Kidney epithelial cell (primary cell): ENCODE measurements around the gene LONP2. TPM values are rescaled to one million over a fixed set of nuclear protein-coding genes. Genes with fewer than 3 reads are reported as not detected.

Experiments used
- DNase-seq: peaks from one replicate; pipeline ENCODE4 v3.0.0-alpha.2; 2010; ENCODE audit warnings: low read depth
- H3K27me3 ChIP-seq: 2 replicates; pipeline ENCODE4 v1.6.0; 2011; ENCODE audit warnings: low read length; ENCODE audit not compliant: control insufficient read depth, insufficient read depth
- H3K36me3 ChIP-seq: 2 replicates; pipeline ENCODE4 v1.5.1; 2011; ENCODE audit warnings: low read length; ENCODE audit not compliant: control insufficient read depth, insufficient read depth
- H3K4me3 ChIP-seq: 2 replicates; pipeline ENCODE4 v1.5.1; 2011; ENCODE audit warnings: low read depth, mild to moderate bottlenecking, control low read depth, low read length
- CTCF ChIP-seq: IDR thresholded peaks from 2 replicates; pipeline ENCODE4 v1.5.1; 2011; ENCODE audit warnings: mild to moderate bottlenecking, moderate library complexity, low read length, control low read depth, inconsistent platforms; ENCODE audit not compliant: insufficient read depth, poor library complexity, severe bottlenecking
- total RNA-seq: library from RNA; depleted of rRNA; stranded (reverse); fragments of >200 nt; gene quantifications from 2 replicates; pipeline ENCODE4 v1.2.3, GENCODE V29; 2015

The LONP2 gene
- total RNA-seq, 1 donor from 2014 or later, result 29.1 TPM

GRCh38 chr16:48329138-48329537 is 85.0 kb downstream of the LONP2 start:
- no peak for TF ChIP-seq CTCF
- Histone ChIP-seq H3K36me3 (no peaks in the 10 kb centered on the region), H3K4me3 (no peak overlapping the region), H3K27me3 (no peaks in the 10 kb centered on the region)
- DNase-seq, result no peak

- Histone ChIP-seq H3K27me3 (no peaks in the 10 kb centered on the region), H3K36me3 (no peaks in the 10 kb centered on the region), H3K4me3 (no peak overlapping the region)
- no peak for TF ChIP-seq CTCF
- no peak for DNase-seq
Measured at GRCh38 chr16:48330189-48330840, 86.2 kb downstream of the LONP2 start.

- H3K27me3 ChIP-seq, result no peaks in the 10 kb centered on the region
- no peak for DNase-seq
- H3K36me3 ChIP-seq, result no peaks in the 10 kb centered on the region
- no peak for TF ChIP-seq CTCF
- H3K4me3 ChIP-seq, result no peak overlapping the region
Measured at GRCh38 chr16:48330841-48331192, 86.7 kb downstream of the LONP2 start.

GRCh38 chr16:48332978-48333377 is 88.9 kb downstream of the LONP2 start:
- H3K27me3 ChIP-seq, result no peaks in the 10 kb centered on the region
- H3K36me3 ChIP-seq, result no peaks in the 10 kb centered on the region
- no peak for TF ChIP-seq CTCF
- DNase-seq, result no peak
- H3K4me3 ChIP-seq, result no peak overlapping the region

- no peak for DNase-seq
- no peak for TF ChIP-seq CTCF
- Histone ChIP-seq H3K36me3 (no peaks in the 10 kb centered on the region), H3K4me3 (no peak overlapping the region), H3K27me3 (no peaks in the 10 kb centered on the region)
Measured at GRCh38 chr16:48334325-48334724, 90.2 kb downstream of the LONP2 start.

GRCh38 chr16:48335961-48336360 is 91.9 kb downstream of the LONP2 start:
- DNase-seq, result no peak
- Histone ChIP-seq H3K27me3 (no peaks in the 10 kb centered on the region), H3K36me3 (peaks cover 1% of the 10 kb centered on the region), H3K4me3 (no peak overlapping the region)
- TF ChIP-seq CTCF, result no peak
